ENCODE data around the gene KLHL29. TPM values are rescaled to one million over a fixed set of nuclear protein-coding genes. Genes with fewer than 3 reads are reported as not detected.

Gene KLHL29
- total RNA-seq, 2 donors from 2014 or later: 2.0 to 4.2 TPM

- Histone ChIP-seq H3K4me3 (no peak overlapping the region), H3K36me3 (no peaks in the 10 kb centered on the region), H3K27ac (peak overlapping the region; percentile 76 to 83)
These were observed 233.3 kb downstream of the KLHL29 start for GRCh38 chr2:23618265-23618664.

GRCh38 chr2:23618794-23619530 lies 234.0 kb downstream of the KLHL29 start:
- TF ChIP-seq CTCF (IDR thresholded peaks at IDR 0.05): no peak
- H3K27ac ChIP-seq: peak overlapping the region; percentile 76 to 83

More at GRCh38 chr2:23618265-23618664, 233.3 kb downstream of the KLHL29 start:
- DNase-seq (ENCODE audit: low spot score): no peak
- peaks cover 0 to 39% of the 10 kb centered on the region in 2 donors for H3K4me1 ChIP-seq
- no peaks in the 10 kb centered on the region for H3K9me3 ChIP-seq
- H3K27me3 ChIP-seq: no peaks in the 10 kb centered on the region
- no peak for TF ChIP-seq CTCF (IDR thresholded peaks at IDR 0.05)

GRCh38 chr2:23619941-23620340 lies 235.0 kb downstream of the KLHL29 start:
- peaks cover 0 to 39% of the 10 kb centered on the region in 2 donors for H3K4me1 ChIP-seq
- DNase-seq (ENCODE audit: low spot score): no peak
- H3K4me3 ChIP-seq: no peak overlapping the region
- peaks cover 4 to 10% of the 10 kb centered on the region in 2 donors for H3K9me3 ChIP-seq
- no peaks in the 10 kb centered on the region for H3K27me3 ChIP-seq
- no peaks in the 10 kb centered on the region for H3K36me3 ChIP-seq
- TF ChIP-seq CTCF (IDR thresholded peaks at IDR 0.05): no peak
- no peak overlapping the region for H3K27ac ChIP-seq

More at GRCh38 chr2:23618794-23619530, 234.0 kb downstream of the KLHL29 start:
- H3K9me3 ChIP-seq: peaks cover 0 to 2% of the 10 kb centered on the region in 2 donors
- H3K36me3 ChIP-seq: no peaks in the 10 kb centered on the region
- H3K4me1 ChIP-seq: peaks cover 0 to 39% of the 10 kb centered on the region in 2 donors
- no peak overlapping the region for H3K4me3 ChIP-seq
- no peaks in the 10 kb centered on the region for H3K27me3 ChIP-seq
- no peak for DNase-seq (ENCODE audit: low spot score)

GRCh38 chr2:23620841-23621341 lies 235.9 kb downstream of the KLHL29 start:
- Histone ChIP-seq H3K9me3 (peaks cover 4 to 10% of the 10 kb centered on the region in 2 donors), H3K4me1 (peaks cover 0 to 39% of the 10 kb centered on the region in 2 donors), H3K27me3 (no peaks in the 10 kb centered on the region), H3K4me3 (no peak overlapping the region), H3K27ac (no peak overlapping the region), H3K36me3 (no peaks in the 10 kb centered on the region)
- TF ChIP-seq CTCF (IDR thresholded peaks at IDR 0.05): no peak
- no peak for DNase-seq (ENCODE audit: low spot score)

GRCh38 chr2:23621616-23622015 lies 236.6 kb downstream of the KLHL29 start:
- Histone ChIP-seq H3K4me1 (peaks cover 0 to 36% of the 10 kb centered on the region in 2 donors), H3K4me3 (no peak overlapping the region), H3K36me3 (no peaks in the 10 kb centered on the region), H3K27ac (no peak overlapping the region), H3K9me3 (peaks cover 4 to 10% of the 10 kb centered on the region in 2 donors), H3K27me3 (no peaks in the 10 kb centered on the region)
- no peak for TF ChIP-seq CTCF (IDR thresholded peaks at IDR 0.05)
- no peak for DNase-seq (ENCODE audit: low spot score)
